Retina (tissue), 1 donor: ENCODE measurements around the gene SGSH.
"Not testable (repeated sequence)": the region's sequence is repeated elsewhere in the genome, so short reads cannot be mapped to it uniquely, and the experiment has no call there.

Source experiments
- DNase-seq: peaks from one replicate; pipeline ENCODE4 v3.0.0-alpha.2; 2016

The SGSH gene

GRCh38 chr17:80209765-80210164 lies 10.4 kb downstream of the SGSH start:
- DNase-seq: no peak

DNA sequence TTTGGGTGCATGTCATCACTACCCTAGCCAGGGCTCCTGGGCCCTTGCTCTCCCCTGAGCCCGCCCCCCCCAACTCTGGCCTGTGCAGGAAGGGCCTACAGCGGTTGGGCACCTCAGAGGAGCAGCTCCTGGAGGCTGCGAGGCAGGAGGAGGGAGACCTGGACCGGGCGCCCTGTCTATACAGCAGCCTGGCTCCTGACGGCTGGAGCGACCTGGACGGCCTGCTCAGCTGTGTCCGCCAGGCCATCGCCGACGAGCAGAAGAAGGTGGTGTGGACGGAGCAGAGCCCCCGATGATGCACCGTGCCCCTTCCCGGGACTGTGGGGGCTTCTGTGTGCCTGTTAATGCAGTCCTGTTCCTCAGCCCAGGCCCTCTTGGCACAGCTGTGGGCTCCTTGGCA lies 12.1 kb downstream of the SGSH start:
- DNase-seq: no peak

DNA sequence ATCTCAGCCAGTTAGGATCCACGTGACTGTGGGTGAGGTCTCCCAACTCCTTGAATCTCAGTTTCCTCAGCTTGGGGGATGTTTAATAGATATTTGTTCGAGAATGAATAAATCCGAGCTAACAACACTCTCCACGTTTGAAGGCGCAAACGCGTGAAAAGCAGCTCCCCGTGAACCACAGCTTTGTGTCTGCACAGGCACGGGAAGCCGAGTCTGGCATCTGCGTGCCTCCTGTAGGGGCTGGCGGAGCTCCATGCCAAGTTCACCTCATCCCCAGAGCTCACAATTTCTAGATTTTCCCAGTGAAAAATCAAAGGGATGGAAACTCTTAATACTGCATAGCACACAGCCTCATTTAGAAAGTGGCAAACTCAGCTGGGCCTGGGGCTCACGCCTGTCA lies 14.3 kb downstream of the SGSH start:
- no peak for DNase-seq

DNA sequence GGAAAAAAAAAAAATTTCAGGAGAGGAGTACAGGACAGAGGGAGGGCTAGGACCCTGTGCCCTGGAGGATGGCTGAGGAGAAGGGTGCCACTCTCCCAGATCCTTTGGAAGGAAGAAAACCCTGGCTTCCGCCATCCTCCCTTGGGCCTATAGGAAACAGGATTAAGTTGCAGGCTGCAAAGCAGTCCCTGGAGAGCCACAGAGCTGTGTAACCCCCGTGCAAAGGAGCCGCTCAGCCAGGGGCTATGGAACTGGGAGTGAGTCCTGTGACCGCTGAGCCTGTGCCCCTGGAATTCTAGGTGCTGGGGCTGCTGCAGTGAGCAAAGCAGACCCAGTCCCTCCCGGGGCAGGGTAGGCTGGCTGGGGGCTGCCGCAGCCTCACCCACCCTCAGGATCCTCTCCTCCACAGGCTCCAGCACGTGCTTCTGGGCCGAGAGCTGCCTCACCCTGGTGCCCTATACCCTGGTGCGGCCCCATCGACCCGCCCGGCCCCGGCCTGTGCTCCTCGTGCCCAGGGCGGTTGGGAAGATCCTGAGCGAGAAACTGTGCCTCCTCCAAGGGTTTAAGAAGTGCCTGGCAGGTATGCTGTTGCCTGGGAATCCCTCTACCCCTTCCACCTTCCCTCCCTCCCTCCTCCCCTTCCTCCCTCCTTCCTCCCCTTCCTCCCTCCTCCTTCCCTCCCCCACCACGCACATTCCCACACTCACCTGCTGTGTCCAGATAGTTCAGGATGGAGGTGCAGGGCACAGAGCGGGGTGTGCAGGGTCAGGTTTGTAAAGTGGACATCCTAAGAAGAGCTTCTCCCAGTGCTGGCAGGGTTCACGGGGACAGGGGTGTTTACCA lies 15.3 kb downstream of the SGSH start:
- DNase-seq: no peak

DNA sequence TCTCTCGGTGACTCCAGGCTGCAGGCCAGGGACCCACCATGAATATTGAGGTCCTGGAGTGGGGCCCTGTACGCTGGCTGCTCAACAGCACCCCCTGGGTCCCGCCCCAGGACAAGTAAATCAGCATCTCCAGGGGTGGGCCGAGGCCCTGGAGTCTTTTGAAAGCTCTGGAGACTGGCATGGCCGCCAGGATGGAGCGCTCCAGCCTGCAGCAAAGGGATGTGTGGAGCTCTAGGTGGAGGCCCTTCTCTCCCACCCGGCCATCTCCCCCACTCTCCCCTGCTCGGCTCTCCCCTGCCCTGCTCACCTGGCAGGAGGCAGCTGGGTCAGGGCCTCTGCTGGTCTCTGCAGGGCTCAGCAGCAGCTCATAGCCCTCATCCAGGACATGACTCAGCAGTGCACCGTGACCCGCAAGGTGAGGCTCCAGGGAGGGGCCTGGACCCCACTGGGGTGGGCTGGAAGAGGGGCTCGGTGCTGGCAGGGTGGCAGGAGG lies 16.6 kb downstream of the SGSH start:
- DNase-seq: no peak

DNA sequence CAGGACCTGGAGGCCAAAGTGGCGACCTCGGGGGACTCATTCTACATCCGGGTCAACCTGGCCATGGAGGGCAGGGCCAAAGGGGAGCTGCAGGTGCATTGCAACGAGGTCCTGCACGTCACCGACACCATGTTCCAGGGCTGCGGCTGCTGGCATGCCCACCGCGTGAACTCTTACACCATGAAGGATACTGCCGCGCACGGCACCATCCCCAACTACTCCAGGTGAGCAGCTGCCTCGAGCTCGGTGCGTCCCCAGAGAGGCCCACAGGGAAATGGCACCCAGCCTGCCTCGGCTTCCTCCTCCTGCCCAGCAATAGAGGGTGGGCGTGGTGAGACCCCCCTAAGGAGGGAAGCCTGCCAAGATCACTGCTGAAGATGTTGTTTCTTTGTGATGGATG lies 17.9 kb downstream of the SGSH start:
- no peak for DNase-seq

- DNase-seq: no peak
Measured at GRCh38 chr17:80201446-80201845, 18.7 kb downstream of the SGSH start.

DNA sequence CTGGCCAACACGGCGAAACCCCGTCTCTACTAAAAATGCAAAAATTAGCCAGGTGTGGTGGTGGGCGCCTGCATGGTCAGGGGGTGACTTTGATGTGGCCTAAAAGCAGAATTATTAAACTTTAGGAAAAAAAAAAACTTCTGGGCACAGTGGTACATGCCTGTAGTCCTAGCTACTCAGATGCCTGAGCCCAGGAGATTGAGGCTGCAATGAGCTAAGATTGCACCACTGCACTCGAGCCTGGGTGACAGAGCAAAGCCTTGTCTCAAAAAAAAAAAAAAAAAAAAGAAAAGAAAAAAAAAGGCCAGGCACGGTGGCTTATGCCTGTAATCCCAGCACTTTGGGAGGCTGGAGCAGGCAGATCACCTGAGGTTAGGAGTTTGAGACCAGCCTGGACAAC lies 20.8 kb downstream of the SGSH start:
- not testable (repeated sequence) for DNase-seq

- DNase-seq: no peak
Measured at GRCh38 chr17:80198144-80198661, 21.9 kb downstream of the SGSH start.

- no peak for DNase-seq
Measured at GRCh38 chr17:80196652-80197051, 23.5 kb downstream of the SGSH start.

DNA sequence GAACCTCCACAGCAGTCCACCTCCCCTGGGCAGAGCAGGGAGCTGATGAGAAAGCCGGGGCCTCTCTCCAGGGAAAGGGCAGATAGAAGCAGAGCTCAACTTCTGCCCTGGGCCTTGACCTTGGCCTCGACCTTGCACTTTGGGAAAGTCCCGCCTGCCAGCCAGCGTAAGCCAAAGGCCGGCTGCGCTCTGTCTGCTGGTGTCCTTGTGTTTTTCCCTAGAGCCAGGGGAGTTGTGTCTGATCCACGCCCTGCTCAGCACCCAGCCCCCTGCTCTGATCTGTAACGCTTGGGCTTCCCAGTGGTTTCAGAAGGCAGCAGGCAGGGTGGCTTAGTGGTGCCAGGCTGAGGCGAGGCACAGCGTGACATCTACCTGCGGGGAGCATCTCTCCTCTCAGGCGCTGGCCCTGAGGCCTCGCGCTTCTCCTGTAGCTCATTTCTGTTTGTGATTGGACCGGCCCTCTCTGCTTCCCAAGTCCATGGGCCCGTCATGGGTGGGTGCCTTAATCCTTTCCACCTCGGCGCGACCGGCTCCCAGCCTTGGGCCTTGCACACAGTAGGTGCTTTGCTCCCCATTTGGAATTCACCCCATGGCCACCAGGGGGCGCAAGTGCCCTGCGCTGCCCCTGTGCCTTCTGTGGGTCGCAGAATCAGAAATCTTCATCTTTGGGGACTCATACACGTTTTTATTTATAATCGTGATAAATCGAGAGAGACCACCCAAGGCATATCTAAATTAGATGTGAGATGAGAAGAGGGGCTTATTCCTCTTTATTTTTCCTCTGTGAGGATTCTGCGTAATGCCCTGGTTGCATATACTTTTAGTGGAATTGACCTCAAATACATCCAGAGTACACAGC lies 24.2 kb downstream of the SGSH start:
- peak; percentile 61 for DNase-seq

DNA sequence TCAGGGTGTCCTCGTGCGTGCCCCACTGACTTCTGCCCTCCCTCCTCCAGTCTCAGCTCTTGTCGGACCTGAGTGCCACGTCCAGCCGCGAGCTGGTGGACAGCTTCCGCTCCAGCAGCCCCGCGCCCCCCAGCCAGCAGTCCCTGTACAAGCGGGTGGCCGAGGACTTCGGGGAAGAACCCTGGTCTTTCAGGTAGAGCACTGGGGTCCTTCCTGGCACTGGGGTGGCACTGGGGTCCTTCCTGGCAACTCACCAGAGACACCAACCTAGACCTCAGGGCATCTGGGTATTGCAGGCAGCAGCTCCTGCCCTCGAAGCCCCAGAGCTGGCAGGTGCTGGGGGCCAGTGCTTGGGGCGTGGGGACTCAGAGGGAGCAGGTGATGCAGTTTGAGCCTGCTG lies 25.0 kb downstream of the SGSH start:
- DNase-seq: peak; percentile 40

GRCh38 chr17:80191865-80192661 lies 28.1 kb downstream of the SGSH start:
- DNase-seq: peak; percentile 72

GRCh38 chr17:80191192-80191591 lies 28.9 kb downstream of the SGSH start:
- DNase-seq: no peak

- DNase-seq: no peak
Measured at GRCh38 chr17:80190716-80191115, 29.4 kb downstream of the SGSH start.

GRCh38 chr17:80189611-80190010 lies 30.5 kb downstream of the SGSH start:
- DNase-seq: no peak

DNA sequence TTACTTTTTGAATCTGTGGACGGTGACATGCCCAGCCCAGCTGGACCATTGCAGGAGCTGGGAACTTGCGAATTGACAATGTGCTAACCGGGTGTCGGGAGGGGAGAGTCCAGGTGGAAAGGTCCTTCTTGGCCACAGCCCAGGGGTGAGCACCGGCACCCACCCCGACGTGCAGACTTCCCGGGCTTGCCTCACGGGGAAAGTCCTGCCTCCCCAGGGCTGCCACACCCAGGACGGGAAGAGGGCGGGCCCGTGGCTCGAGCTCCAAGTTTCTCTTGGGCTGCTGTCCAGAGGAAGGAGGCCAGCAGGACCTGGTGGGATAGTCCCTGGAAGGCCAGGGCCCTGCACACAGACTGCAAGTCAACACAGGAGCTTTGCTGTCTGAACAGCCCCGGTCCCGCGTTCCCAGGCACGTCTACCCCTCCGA lies 32.6 kb downstream of the SGSH start:
- DNase-seq: no peak

- DNase-seq: no peak
Measured at GRCh38 chr17:80187090-80187489, 33.0 kb downstream of the SGSH start.

- DNase-seq: no peak
Measured at GRCh38 chr17:80185968-80186367, 34.2 kb downstream of the SGSH start.

GRCh38 chr17:80184423-80184714 lies 35.8 kb downstream of the SGSH start:
- no peak for DNase-seq

GRCh38 chr17:80183581-80184422 lies 36.3 kb downstream of the SGSH start:
- DNase-seq: peak; percentile 53

DNA sequence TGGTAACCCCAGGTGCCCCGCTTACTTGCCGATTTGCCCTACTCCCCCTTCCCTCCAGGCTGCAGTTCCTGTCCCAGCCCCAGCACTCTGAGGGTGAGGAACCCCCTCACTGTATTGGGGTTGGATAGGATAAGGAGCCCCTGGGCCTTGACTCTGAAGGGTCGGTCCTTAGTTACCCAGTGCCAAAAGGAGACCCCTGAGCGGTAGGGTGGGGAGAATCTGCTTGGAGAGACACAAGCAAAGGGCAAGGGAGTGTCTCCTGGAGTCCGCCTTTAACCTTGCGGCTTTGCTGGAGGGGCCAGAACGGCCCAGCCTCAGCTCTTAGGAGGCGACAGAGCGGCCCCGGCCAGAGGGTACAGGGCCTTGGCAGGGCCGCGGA lies 37.3 kb downstream of the SGSH start:
- DNase-seq: no peak
